SK-N-SH treated with all-trans-retinoic acid at 6 μM for 48 hours (cell line): ENCODE measurements around the gene RHOC.

ENCODE experiments used
- ATAC-seq: fragments of 200-7000 bp; cut with Tn5 transposase; 3 replicates; pipeline ENCODE4 v1.9.1; 2020; ENCODE audit warnings: mild to moderate bottlenecking, moderate library complexity
- ARNTL ChIP-seq: fragments of 450-650 bp; formaldehyde crosslinking; IDR thresholded peaks from 2 replicates; pipeline ENCODE4 v1.5.0; 2020; ENCODE audit warnings: low read depth, mild to moderate bottlenecking, moderate library complexity, borderline replicate concordance
- CREB5 ChIP-seq: fragments of 250-450 bp; sonication (Bioruptor Pico); IDR thresholded peaks from 2 replicates; pipeline ENCODE4 v1.5.1; 2020; ENCODE audit warnings: low read depth, mild to moderate bottlenecking, moderate library complexity
- GLIS3 ChIP-seq: fragments of 250-450 bp; sonication (Bioruptor Pico); IDR thresholded peaks from 2 replicates; pipeline ENCODE4 v1.5.0; 2020; ENCODE audit warnings: mild to moderate bottlenecking, moderate library complexity
- ISL1 ChIP-seq: fragments of 250-450 bp; sonication (Bioruptor Pico); IDR thresholded peaks from 2 replicates; pipeline ENCODE4 v2.1.2; 2022; ENCODE audit warnings: mild to moderate bottlenecking, moderate library complexity
- PATZ1 ChIP-seq: fragments of 250-450 bp; sonication (Bioruptor Pico); IDR thresholded peaks from 2 replicates; pipeline ENCODE4 v1.8.0; 2020; ENCODE audit warnings: mild to moderate bottlenecking, moderate library complexity, borderline replicate concordance
- POU6F1 ChIP-seq: fragments of 250-450 bp; sonication (Bioruptor Pico); IDR thresholded peaks from 2 replicates; pipeline ENCODE4 v1.8.0; 2021; ENCODE audit warnings: low read depth, mild to moderate bottlenecking, moderate library complexity, borderline replicate concordance
- PPARA ChIP-seq: fragments of 250-450 bp; sonication (Bioruptor Pico); IDR thresholded peaks from 2 replicates; pipeline ENCODE4 v1.5.0; 2020; ENCODE audit warnings: mild to moderate bottlenecking, borderline replicate concordance
- TCF4 ChIP-seq: fragments of 250-450 bp; sonication (Bioruptor Pico); IDR thresholded peaks from 2 replicates; pipeline ENCODE4 v1.8.0; 2021; ENCODE audit warnings: mild to moderate bottlenecking, moderate library complexity, borderline replicate concordance
- TOX ChIP-seq: fragments of 250-450 bp; sonication (Bioruptor Pico); IDR thresholded peaks from 2 replicates; pipeline ENCODE4 v1.8.0; 2021; ENCODE audit warnings: mild to moderate bottlenecking, moderate library complexity, borderline replicate concordance
- TSHZ2 ChIP-seq: fragments of 250-450 bp; sonication (Bioruptor Pico); IDR thresholded peaks from 2 replicates; pipeline ENCODE4 v1.5.0; 2020; ENCODE audit warnings: mild to moderate bottlenecking, moderate library complexity
- ZFP3 ChIP-seq: fragments of 250-450 bp; sonication (Bioruptor Pico); IDR thresholded peaks from 2 replicates; pipeline ENCODE4 v1.5.0; 2020; ENCODE audit warnings: mild to moderate bottlenecking, moderate library complexity
- ZNF70 ChIP-seq: fragments of 450-650 bp; formaldehyde crosslinking; IDR thresholded peaks from 2 replicates; pipeline ENCODE4 v1.5.0; 2020; ENCODE audit warnings: mild to moderate bottlenecking, moderate library complexity
- TF ChIP-seq, protein P1 (sequence below): fragments of 250-450 bp; sonication (Bioruptor Pico); IDR thresholded peaks from 2 replicates; pipeline ENCODE4 v1.5.1; 2021; ENCODE audit warnings: mild to moderate bottlenecking, moderate library complexity

RHOC gene

GRCh38 chr1:112672842-112673241 is 34.1 kb downstream of the RHOC start:
- no peak for TF ChIP-seq ZNF70
- TF ChIP-seq, protein P1, sequence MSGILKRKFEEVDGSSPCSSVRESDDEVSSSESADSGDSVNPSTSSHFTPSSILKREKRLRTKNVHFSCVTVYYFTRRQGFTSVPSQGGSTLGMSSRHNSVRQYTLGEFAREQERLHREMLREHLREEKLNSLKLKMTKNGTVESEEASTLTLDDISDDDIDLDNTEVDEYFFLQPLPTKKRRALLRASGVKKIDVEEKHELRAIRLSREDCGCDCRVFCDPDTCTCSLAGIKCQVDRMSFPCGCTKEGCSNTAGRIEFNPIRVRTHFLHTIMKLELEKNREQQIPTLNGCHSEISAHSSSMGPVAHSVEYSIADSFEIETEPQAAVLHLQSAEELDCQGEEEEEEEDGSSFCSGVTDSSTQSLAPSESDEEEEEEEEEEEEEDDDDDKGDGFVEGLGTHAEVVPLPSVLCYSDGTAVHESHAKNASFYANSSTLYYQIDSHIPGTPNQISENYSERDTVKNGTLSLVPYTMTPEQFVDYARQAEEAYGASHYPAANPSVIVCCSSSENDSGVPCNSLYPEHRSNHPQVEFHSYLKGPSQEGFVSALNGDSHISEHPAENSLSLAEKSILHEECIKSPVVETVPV (CRISPR knock-in tag) = no peak
- TF ChIP-seq POU6F1 (CRISPR knock-in tag) = no peak
- TF ChIP-seq PATZ1 (CRISPR knock-in tag) = no peak
- no peak for ATAC-seq

DNA sequence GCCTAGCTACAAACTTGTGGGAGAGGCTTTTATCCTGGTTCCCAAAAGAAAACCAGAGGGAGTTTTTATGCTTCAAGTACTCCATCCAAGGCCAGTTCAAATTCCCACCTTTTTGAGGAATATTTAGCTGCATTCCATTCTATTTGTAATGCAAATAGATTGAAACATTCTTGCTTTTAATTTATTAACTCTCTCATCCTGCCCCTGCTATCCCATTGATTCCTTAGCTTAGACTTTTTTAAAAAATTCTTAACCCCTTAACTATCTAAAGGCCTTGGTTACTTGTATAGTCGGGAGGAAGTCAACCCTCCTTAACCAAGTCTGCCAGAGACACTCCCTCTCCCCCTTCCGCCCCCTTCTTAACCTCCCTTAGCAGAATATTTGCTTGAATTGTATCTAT is 34.9 kb downstream of the RHOC start:
- TF ChIP-seq ARNTL (CRISPR knock-in tag) (no peak), TCF4 (CRISPR knock-in tag) (no peak), ZFP3 (no peak), PATZ1 (CRISPR knock-in tag) (no peak), ISL1 (no peak), POU6F1 (CRISPR knock-in tag) (no peak), GLIS3 (CRISPR knock-in tag) (no peak)
- TF ChIP-seq, protein P1 (CRISPR knock-in tag) = no peak
- TF ChIP-seq, all 23 proteins: peak for 0
- ATAC-seq = no peak

DNA sequence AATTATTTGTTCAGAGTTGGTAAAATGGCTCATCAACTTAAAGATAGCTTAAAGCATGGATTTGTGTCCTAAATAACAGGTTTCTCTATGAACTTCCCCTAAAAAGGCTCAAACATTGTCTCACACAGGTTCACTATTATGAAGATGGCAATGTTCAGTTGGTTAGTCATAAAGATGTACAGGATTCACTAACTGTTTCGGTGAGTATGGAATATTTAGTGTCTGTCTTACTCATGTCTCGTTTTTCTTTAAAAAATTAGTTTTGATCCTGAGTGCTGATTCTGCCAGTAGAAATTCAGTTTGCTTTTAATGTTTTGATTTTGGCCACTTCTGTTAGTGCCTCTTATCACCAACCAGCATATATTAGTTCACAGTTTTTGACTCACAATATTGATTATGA is 40.0 kb downstream of the RHOC start:
- TF ChIP-seq TOX (CRISPR knock-in tag) (no peak), TSHZ2 (CRISPR knock-in tag) (no peak), PPARA (no peak), ISL1 (no peak), ZNF70 (no peak)
- no peak for ATAC-seq

GRCh38 chr1:112665857-112666256 is 41.1 kb downstream of the RHOC start:
- no peak for ATAC-seq
- TF ChIP-seq CREB5 (CRISPR knock-in tag) (no peak), ZFP3 (no peak), TSHZ2 (CRISPR knock-in tag) (no peak)
